Heart right ventricle (tissue), 16 donors: Measurements from ENCODE around the gene WHRN. TPM values are rescaled to one million over a fixed set of nuclear protein-coding genes. Genes with fewer than 3 reads are reported as not detected.

Source experiments
- ATAC-seq, 8 donors: fragments of 200-7000 bp; cut with Tn5 transposase; one replicate each; pipeline ENCODE4 v1.9.1; 2020; ENCODE audit warnings: mild to moderate bottlenecking in 8 of 8, moderate library complexity in 8 of 8, moderate number of reproducible peaks in 1 of 8
- DNase-seq, 2 donors: peaks; one replicate each; pipeline ENCODE4 v3.0.0-alpha.2; 2020
- H3K27ac ChIP-seq, 10 donors: fragments of 200-600 bp; sonication (generic) in 2 of 10; one replicate each; pipeline versions ENCODE4 v1.5.0 to v1.8.0; 2020 to 2022; ENCODE audit warnings: mild to moderate bottlenecking in 3 of 10
- H3K27me3 ChIP-seq, 7 donors: fragments of 200-600 bp; one replicate each; pipeline ENCODE4 v1.8.0; 2021 to 2022; ENCODE audit warnings: mild to moderate bottlenecking in 2 of 7
- H3K36me3 ChIP-seq, 9 donors: fragments of 200-600 bp; sonication (generic) in 1 of 9; one replicate each; pipeline versions ENCODE4 v1.5.0 to v1.8.0; 2020 to 2022; ENCODE audit warnings: mild to moderate bottlenecking in 2 of 9
- H3K4me1 ChIP-seq, 9 donors: fragments of 200-600 bp; sonication (generic) in 1 of 9; one replicate each; pipeline versions ENCODE4 v1.5.0 to v1.8.0; 2020 to 2022; ENCODE audit warnings: mild to moderate bottlenecking in 4 of 9
- H3K4me3 ChIP-seq, 10 donors: fragments of 200-600 bp; sonication (generic) in 2 of 10; one replicate each; pipeline versions ENCODE4 v1.5.0 to v1.8.0; 2020 to 2022; ENCODE audit warnings: mild to moderate bottlenecking in 7 of 10, moderate library complexity in 2 of 10
- H3K9me3 ChIP-seq, 11 donors: fragments of 200-600 bp in 10 of 11; sonication (generic) in 2 of 11; one replicate each; pipeline versions ENCODE4 v1.5.0 to v1.8.0; 2013 to 2022; ENCODE audit warnings: mild to moderate bottlenecking in 2 of 11, control low read depth in 1 of 11, moderate library complexity in 1 of 11
- CTCF ChIP-seq, 9 donors: fragments of 200-600 bp; sonication (generic) in 2 of 9; IDR thresholded peaks; one replicate each; pipeline versions ENCODE4 v1.5.0 to v1.8.0; 2021 to 2022; ENCODE audit warnings: antibody characterized with exemption in 9 of 9, mild to moderate bottlenecking in 5 of 9, moderate library complexity in 1 of 9
- WGBS, 2 donors: extraction: QIAGEN DNeasy Blood & Tissue Kit; methylation state at CpG; one replicate each; pipeline ENCODE4 v1.1.7; 2013; ENCODE audit warnings: inconsistent platforms in 1 of 2; 5-methylcytosine and 5-hydroxymethylcytosine counted together
- intact Hi-C, 10 donors: fragments of 100-400 bp; cut with DNase I; formaldehyde crosslinking; loops; one replicate each; pipeline versions ENCODE4 v1.11.1 to v1.14.2; 2022
- polyA plus RNA-seq, 2 donors: library from polyadenylated mRNA; stranded (reverse); fragments of 200-250 nt; gene quantifications; one replicate each; pipeline ENCODE4 v1.2.3, GENCODE V29; 2013
- total RNA-seq, 10 donors: library from RNA; stranded (reverse); fragmentation: NEBNext Ultra II Directional in 3 of 10; extraction: Animal tissue kit (Norgen Biotek cat#: 25700) in 3 of 10; gene quantifications; one replicate each; pipeline versions ENCODE4 v1.2.1 to v1.2.4, GENCODE V29; 2021 to 2023
- donor health status: Arrhythmogenic right ventricular cardiomyopathy.
- donor health status: ischemic (EF 13 %, LVEDD 7.1; RV severe dilation, severe dysfunction).
- donor health status: healthy with polysubstance abuse.
- donor health status: DM: no; HTN: yes; CAD: no.
- donor health status: DM: no; HTN: no; CAD: no.
- donor health status: ischemic (EF 25% LVEDD 6.9; RV normal size, moderate dysfunction).
- donor health status: ischemic (EF 25% LVEDD 5.7; RV mildly dilated, moderate dysfunction).
- donor health status: healthy.
- donor health status: DM: yes; HTN: yes; CAD: no.
- donor health status: Ischemic cardiomyopathy.
- donor health status: ischemic (EF 35%, LVEDD 5.7; RV mildly dilated, moderate dysfunction).
- donor health status: nonischemic (EF 11% LVEDD 7.7; RV severe dilation, severe dysfunction).
- donor health status: DM: yes; HTN: yes; CAD: no.
- donor health status: PGD.
- donor health status: ischemic (EF 29% LVEDD 5.4; RV normal size, mild dysfunction).
- donor health status: nonischemic (EF 23%, LVEDD 6.1; RV moderate dilation, normal function).

Gene WHRN
- total and polyA plus RNA-seq, 12 donors: 0.13 to 1.3 (median 0.58) TPM; not detected in 1

GRCh38 chr9:114359801-114360200 is 145.5 kb downstream of the WHRN start:
- ATAC-seq (no peak), DNase-seq (no peak)
- Histone ChIP-seq H3K9me3 (no peaks in the 10 kb centered on the region), H3K27ac (no peak overlapping the region), H3K27me3 (no peaks in the 10 kb centered on the region), H3K4me1 (peaks cover 0 to 18% (median 0%) of the 10 kb centered on the region in 9 donors), H3K36me3 (peaks cover 0 to 100% (median 38%) of the 10 kb centered on the region in 9 donors), H3K4me3 (no peak overlapping the region)
- TF ChIP-seq CTCF (IDR thresholded peaks at IDR 0.05): no peak
- 97 to 98% methylated on average over 7 of the region's 7 CpGs for WGBS, 2 donors
- intact Hi-C loops: no loop called here

GRCh38 chr9:114357911-114358328 is 147.4 kb downstream of the WHRN start:
- no peaks in the 10 kb centered on the region for H3K4me1 ChIP-seq
- DNase-seq (no peak), ATAC-seq (no peak)
- H3K36me3 ChIP-seq: peaks cover 0 to 100% (median 38%) of the 10 kb centered on the region in 9 donors
- no peak for TF ChIP-seq CTCF (IDR thresholded peaks at IDR 0.05)
- no peaks in the 10 kb centered on the region for H3K9me3 ChIP-seq
- H3K27me3 ChIP-seq: no peaks in the 10 kb centered on the region
- WGBS, 2 donors: 95 to 97% methylated on average over 9 of the region's 9 CpGs
- no peak overlapping the region for H3K27ac ChIP-seq
- intact Hi-C loops: no loop called here
- H3K4me3 ChIP-seq: no peak overlapping the region

- no peaks in the 10 kb centered on the region for H3K4me1 ChIP-seq
- peaks cover 0 to 100% (median 38%) of the 10 kb centered on the region in 9 donors for H3K36me3 ChIP-seq
- ATAC-seq: no peak
- no peak for TF ChIP-seq CTCF (IDR thresholded peaks at IDR 0.05)
- intact Hi-C loops: no loop called here
- 95 to 99% methylated on average over 6 of the region's 6 CpGs for WGBS, 2 donors
- no peak overlapping the region for H3K4me3 ChIP-seq
- H3K27me3 ChIP-seq: no peaks in the 10 kb centered on the region
- DNase-seq: no peak
- no peaks in the 10 kb centered on the region for H3K9me3 ChIP-seq
- H3K27ac ChIP-seq: no peak overlapping the region
Measured at GRCh38 chr9:114357360-114357759, 147.9 kb downstream of the WHRN start.

- H3K9me3 ChIP-seq: no peaks in the 10 kb centered on the region
- H3K4me3 ChIP-seq: no peak overlapping the region
- H3K36me3 ChIP-seq: peaks cover 0 to 100% (median 36%) of the 10 kb centered on the region in 9 donors
- H3K27me3 ChIP-seq: no peaks in the 10 kb centered on the region
- TF ChIP-seq CTCF (IDR thresholded peaks at IDR 0.05): no peak
- H3K4me1 ChIP-seq: peaks cover 0 to 5% (median 0%) of the 10 kb centered on the region in 9 donors
- ATAC-seq (peak in 1 of 8 donors; percentile 31), DNase-seq (no peak)
- WGBS, 2 donors: 85 to 91% methylated on average over 6 of the region's 6 CpGs
- H3K27ac ChIP-seq: no peak overlapping the region
- intact Hi-C loops: no loop called here
Measured at GRCh38 chr9:114356792-114357191, 148.5 kb downstream of the WHRN start.
